Panc1 (cell line): ENCODE results near the gene KDM1B. TPM values are rescaled to one million over a fixed set of nuclear protein-coding genes. Genes with fewer than 3 reads are reported as not detected.

Experiments
- ATAC-seq: fragments of 200-7000 bp; cut with Tn5 transposase; 2 replicates; pipeline ENCODE4 v1.9.1; 2020; ENCODE audit warnings: mild to moderate bottlenecking, moderate library complexity
- BruUV-seq: library from RNA; stranded (reverse); fragments of 400-500 nt; replicated peaks from 2 replicates; lab custom pipeline; 2021; lab: Mats Ljungman, UMichigan
- CTCF ChIA-PET: fragments of 300-600 bp; sonication (Branson Sonifier 250); formaldehyde crosslinking; loops from one replicate; lab custom pipeline; 2022; ENCODE audit warnings: antibody characterized with exemption; lab: Charles Lee
- POLR2A ChIA-PET: fragments of 300-600 bp; sonication (Branson Sonifier 250); formaldehyde crosslinking; loops from one replicate; lab custom pipeline; 2022; ENCODE audit warnings: antibody characterized with exemption; lab: Charles Lee
- DNase-seq: peaks from one replicate; pipeline ENCODE4 v3.0.0-alpha.2; 2010; ENCODE audit warnings: low read depth, low spot score
- H3K27ac ChIP-seq: 2 replicates; pipeline ENCODE4 v1.5.1; 2011; ENCODE audit warnings: mild to moderate bottlenecking, low read length, inconsistent platforms
- H3K27me3 ChIP-seq: fragments of 200-500 bp; sonication (Bioruptor generic); 2 replicates; pipeline ENCODE4 v1.6.0; 2014; ENCODE audit warnings: low read length, inconsistent platforms; ENCODE audit not compliant: control insufficient read depth, insufficient read depth
- H3K36me3 ChIP-seq: fragments of 200-500 bp; sonication (Bioruptor generic); 2 replicates; pipeline ENCODE4 v1.5.1; 2014; ENCODE audit warnings: inconsistent platforms, mild to moderate bottlenecking, low read length, moderate library complexity; ENCODE audit not compliant: control insufficient read depth, insufficient read depth
- H3K4me1 ChIP-seq: 2 replicates; pipeline ENCODE4 v1.5.1; 2011; ENCODE audit warnings: inconsistent platforms, mild to moderate bottlenecking, low read length, moderate library complexity; ENCODE audit not compliant: control insufficient read depth, insufficient read depth
- H3K4me3 ChIP-seq, 2 experiments: 2 replicates each; pipeline ENCODE4 v1.5.1; 2011 to 2012; ENCODE audit warnings: low read depth in 2 of 2, low read length in 2 of 2, mild to moderate bottlenecking in 2 of 2, inconsistent platforms in 1 of 2, moderate library complexity in 1 of 2
- H3K9me3 ChIP-seq: fragments of 200-500 bp; sonication (Bioruptor generic); 2 replicates; pipeline ENCODE4 v1.5.1; 2014; ENCODE audit warnings: low read depth, mild to moderate bottlenecking, inconsistent platforms, low read length, moderate library complexity; ENCODE audit not compliant: control insufficient read depth, insufficient read depth
- CTCF ChIP-seq: fragments of 450-650 bp; IDR thresholded peaks from 2 replicates; pipeline ENCODE4 v1.5.1; 2017; ENCODE audit warnings: mild to moderate bottlenecking
- POLR2AphosphoS5 ChIP-seq: IDR thresholded peaks from 2 replicates; pipeline ENCODE4 v1.6.1; 2012; ENCODE audit warnings: mild to moderate bottlenecking, low read depth, low read length, moderate library complexity
- SIN3A ChIP-seq: IDR thresholded peaks from 2 replicates; pipeline ENCODE4 v1.6.1; 2012; ENCODE audit warnings: low read depth, mild to moderate bottlenecking, low read length, moderate library complexity, borderline replicate concordance; ENCODE audit not compliant: insufficient read depth
- TCF7L2 ChIP-seq: IDR thresholded peaks from 2 replicates; pipeline ENCODE4 v1.6.1; 2011; ENCODE audit warnings: mild to moderate bottlenecking, low read depth, low read length, inconsistent platforms
- in situ Hi-C: cut with HindIII; loops from 2 replicates; pipeline ENCODE4 v1.10.0; 2016; ENCODE audit warnings: low sequenced_read_pairs, low pct_unique_long_range_greater_than_20kb
- intact Hi-C: fragments of 100-400 bp; cut with micrococcal nuclease; formaldehyde crosslinking; loops from one replicate; pipeline ENCODE4 v1.10.0; 2022; ENCODE audit not compliant: unreplicated experiment
- total RNA-seq: library from RNA; stranded (reverse); gene quantifications from one replicate; pipeline ENCODE4 v1.2.1, GENCODE V29; 2021; ENCODE audit not compliant: unreplicated experiment
- TF ChIP-seq, protein P1 (sequence below), 2 experiments: IDR thresholded peaks; 2 replicates each; pipeline ENCODE4 v1.6.1; 2011 to 2012; ENCODE audit warnings: low read depth in 2 of 2, control low read depth in 1 of 2, low read length in 1 of 2, mild to moderate bottlenecking in 1 of 2, moderate library complexity in 1 of 2; ENCODE audit not compliant: insufficient read depth in 1 of 2

KDM1B gene
- total RNA-seq, 1 experiment from 2014 or later = 27.1 TPM

DNA sequence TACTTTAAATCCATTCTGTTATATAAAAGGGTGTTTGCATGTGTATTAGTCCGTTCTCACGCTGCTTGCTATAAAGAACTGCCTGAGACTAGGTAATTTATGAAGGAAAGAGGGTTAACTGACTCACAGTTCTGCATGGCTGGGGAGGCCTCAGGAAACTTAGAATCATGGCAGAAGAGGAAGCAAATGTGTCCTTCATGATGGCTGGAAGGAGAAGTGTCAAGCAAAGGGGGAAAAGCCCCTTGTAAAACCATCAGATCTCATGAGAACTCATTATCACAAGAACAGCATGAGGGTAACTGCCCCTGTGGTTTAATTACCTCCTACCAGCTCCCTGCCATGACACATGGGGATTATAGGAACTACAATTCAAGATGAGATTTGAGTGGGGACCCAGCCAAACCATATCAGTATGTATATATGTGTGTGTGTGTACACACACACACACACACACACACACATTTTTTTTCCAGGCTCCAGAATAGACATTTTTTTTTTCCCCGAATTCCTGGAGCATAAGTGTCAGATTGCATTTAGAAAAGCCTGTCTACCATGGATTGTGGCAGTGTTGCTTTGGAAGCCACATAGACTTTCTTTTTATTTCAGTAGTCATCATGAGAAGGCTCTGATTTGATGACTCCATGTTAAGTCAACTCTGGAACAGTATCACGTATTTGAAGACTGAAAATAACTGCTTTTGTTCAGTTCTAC is 31.5 kb downstream of the KDM1B start:
- TF ChIP-seq SIN3A (no peak), CTCF (no peak), POLR2AphosphoS5 (no peak), TCF7L2 (no peak)
- TF ChIP-seq, protein P1, sequence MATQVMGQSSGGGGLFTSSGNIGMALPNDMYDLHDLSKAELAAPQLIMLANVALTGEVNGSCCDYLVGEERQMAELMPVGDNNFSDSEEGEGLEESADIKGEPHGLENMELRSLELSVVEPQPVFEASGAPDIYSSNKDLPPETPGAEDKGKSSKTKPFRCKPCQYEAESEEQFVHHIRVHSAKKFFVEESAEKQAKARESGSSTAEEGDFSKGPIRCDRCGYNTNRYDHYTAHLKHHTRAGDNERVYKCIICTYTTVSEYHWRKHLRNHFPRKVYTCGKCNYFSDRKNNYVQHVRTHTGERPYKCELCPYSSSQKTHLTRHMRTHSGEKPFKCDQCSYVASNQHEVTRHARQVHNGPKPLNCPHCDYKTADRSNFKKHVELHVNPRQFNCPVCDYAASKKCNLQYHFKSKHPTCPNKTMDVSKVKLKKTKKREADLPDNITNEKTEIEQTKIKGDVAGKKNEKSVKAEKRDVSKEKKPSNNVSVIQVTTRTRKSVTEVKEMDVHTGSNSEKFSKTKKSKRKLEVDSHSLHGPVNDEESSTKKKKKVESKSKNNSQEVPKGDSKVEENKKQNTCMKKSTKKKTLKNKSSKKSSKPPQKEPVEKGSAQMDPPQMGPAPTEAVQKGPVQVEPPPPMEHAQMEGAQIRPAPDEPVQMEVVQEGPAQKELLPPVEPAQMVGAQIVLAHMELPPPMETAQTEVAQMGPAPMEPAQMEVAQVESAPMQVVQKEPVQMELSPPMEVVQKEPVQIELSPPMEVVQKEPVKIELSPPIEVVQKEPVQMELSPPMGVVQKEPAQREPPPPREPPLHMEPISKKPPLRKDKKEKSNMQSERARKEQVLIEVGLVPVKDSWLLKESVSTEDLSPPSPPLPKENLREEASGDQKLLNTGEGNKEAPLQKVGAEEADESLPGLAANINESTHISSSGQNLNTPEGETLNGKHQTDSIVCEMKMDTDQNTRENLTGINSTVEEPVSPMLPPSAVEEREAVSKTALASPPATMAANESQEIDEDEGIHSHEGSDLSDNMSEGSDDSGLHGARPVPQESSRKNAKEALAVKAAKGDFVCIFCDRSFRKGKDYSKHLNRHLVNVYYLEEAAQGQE (IDR thresholded peaks at IDR 0.05; ENCODE audit: insufficient read depth in 1 of 2, low read depth in 2 of 2, low read length in 1 of 2) = no peak
- in situ Hi-C loops = no loop called here
- Histone ChIP-seq H3K4me3 (no peak overlapping the region), H3K4me1 (no peaks in the 10 kb centered on the region), H3K36me3 (no peaks in the 10 kb centered on the region), H3K27me3 (no peaks in the 10 kb centered on the region), H3K9me3 (no peaks in the 10 kb centered on the region), H3K27ac (no peak overlapping the region)
- no peak for ATAC-seq
- no peak for DNase-seq
- BruUV-seq = no TSS peak
- ChIA-PET POLR2A (no interaction called here), CTCF (no interaction called here)
- intact Hi-C loops = no loop called here

DNA sequence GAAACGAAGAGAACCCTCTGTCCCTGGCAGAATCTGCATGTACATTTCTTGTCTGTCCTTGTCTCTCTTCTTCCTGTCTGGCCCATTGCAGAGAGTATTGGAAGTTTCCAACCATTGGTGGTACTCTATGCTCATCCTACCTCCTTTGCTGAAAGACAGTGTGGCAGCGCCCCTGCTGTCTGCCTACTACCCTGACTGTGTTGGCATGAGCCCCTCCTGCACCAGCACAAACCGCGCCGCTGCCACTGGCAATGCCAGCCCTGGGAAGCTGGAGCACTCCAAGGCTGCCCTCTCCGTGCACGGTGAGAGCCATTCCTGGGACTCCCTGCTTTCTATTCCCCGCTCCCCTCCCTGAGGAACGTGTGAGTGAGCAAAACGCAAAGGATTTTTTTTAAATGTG is 32.5 kb downstream of the KDM1B start:
- CTCF ChIA-PET = no interaction called here
- DNase-seq (no peak), ATAC-seq (no peak)
- intact Hi-C loops = no loop called here
- Histone ChIP-seq H3K4me3 (no peak overlapping the region), H3K9me3 (no peaks in the 10 kb centered on the region), H3K36me3 (no peaks in the 10 kb centered on the region), H3K27me3 (no peaks in the 10 kb centered on the region), H3K4me1 (no peaks in the 10 kb centered on the region), H3K27ac (no peak overlapping the region)
- BruUV-seq = no TSS peak
- in situ Hi-C loops = no loop called here
- POLR2A ChIA-PET = no interaction called here
- TF ChIP-seq POLR2AphosphoS5 = no peak
- TF ChIP-seq CTCF = no peak
- no peak for TF ChIP-seq SIN3A
- no peak for TF ChIP-seq TCF7L2
- TF ChIP-seq, protein P1 (IDR thresholded peaks at IDR 0.05; ENCODE audit: insufficient read depth in 1 of 2, low read depth in 2 of 2, low read length in 1 of 2) = no peak
